Upper lobe of left lung (tissue), 6 donors: ENCODE data around the gene MAST4. TPM values are rescaled to one million over a fixed set of nuclear protein-coding genes. Genes with fewer than 3 reads are reported as not detected.

Source experiments
- ATAC-seq, 2 donors: fragments of 200-7000 bp; cut with Tn5 transposase; one replicate each; pipeline ENCODE4 v1.9.1; 2022; ENCODE audit warnings: mild to moderate bottlenecking in 2 of 2, moderate library complexity in 2 of 2; ENCODE audit not compliant: low FRiP score in 2 of 2
- DNase-seq, 2 donors: peaks; one replicate each; pipeline ENCODE4 v3.0.0-alpha.2; 2019 to 2020
- H3K27ac ChIP-seq, 4 donors: fragments of 200-600 bp; sonication (generic); one replicate each; pipeline ENCODE4 v1.5.1; 2016 to 2019
- H3K27me3 ChIP-seq, 4 donors: fragments of 200-600 bp; sonication (generic); one replicate each; pipeline ENCODE4 v1.5.1; 2017 to 2019
- H3K36me3 ChIP-seq, 4 donors: fragments of 200-600 bp; sonication (generic); one replicate each; pipeline ENCODE4 v1.5.1; 2016 to 2019
- H3K4me1 ChIP-seq, 4 donors: fragments of 200-600 bp; sonication (generic); one replicate each; pipeline ENCODE4 v1.5.1; 2018 to 2019
- H3K4me3 ChIP-seq, 4 donors: fragments of 200-600 bp; sonication (generic); one replicate each; pipeline ENCODE4 v1.5.1; 2017 to 2019; ENCODE audit warnings: mild to moderate bottlenecking in 2 of 4, moderate library complexity in 1 of 4
- H3K9me3 ChIP-seq, 4 donors: fragments of 200-600 bp; sonication (generic); one replicate each; pipeline ENCODE4 v1.5.1; 2018 to 2019
- CTCF ChIP-seq, 6 experiments: fragments of 450-650 bp in 4 of 6; fragments of 200-600 bp in 2 of 6; sonication (generic) in 2 of 6; IDR thresholded peaks; one replicate each; pipeline ENCODE4 v1.5.1; 2016 to 2019; ENCODE audit warnings: antibody characterized with exemption in 6 of 6
- EP300 ChIP-seq, 4 donors: sonication (generic); formaldehyde crosslinking; IDR thresholded peaks; one replicate each; pipeline ENCODE4 v1.5.1; 2017; ENCODE audit warnings: antibody characterized with exemption in 4 of 4, control low read depth in 2 of 4
- POLR2A ChIP-seq, 4 donors: fragments of 450-650 bp; IDR thresholded peaks; one replicate each; pipeline ENCODE4 v1.5.1; 2016 to 2017; ENCODE audit warnings: antibody characterized with exemption in 4 of 4, mild to moderate bottlenecking in 2 of 4
- POLR2AphosphoS5 ChIP-seq, 2 donors: sonication (generic); formaldehyde crosslinking; IDR thresholded peaks; one replicate each; pipeline ENCODE4 v1.5.1; 2017; ENCODE audit warnings: antibody characterized with exemption in 2 of 2
- WGBS, 2 donors: methylation state at CpG; one replicate each; pipeline ENCODE4 v1.1.5; 2017 to 2018; 5-methylcytosine and 5-hydroxymethylcytosine counted together
- total RNA-seq, 6 donors: library from RNA; depleted of rRNA in 4 of 6; stranded (reverse); fragments of >200 nt in 4 of 6; gene quantifications; one replicate each; pipeline versions ENCODE4 v1.1.0 to v1.2.1, GENCODE V29; 2016 to 2021
- donor health status: DM: no; HTN: no; CAD: no; lungs with moderate emphysema.
- donor health status: DM: no; HTN: yes; CAD: no; lungs with severe emphysema.

MAST4 gene
- total RNA-seq, 6 donors from 2014 or later = 44.8 to 229 (median 66.4) TPM

- peak in 1 of 4 donors; percentile 13 for TF ChIP-seq EP300 (IDR thresholded peaks at IDR 0.05)
- no peak for TF ChIP-seq POLR2A (IDR thresholded peaks at IDR 0.05)
- Histone ChIP-seq H3K27me3 (no peaks in the 10 kb centered on the region), H3K4me3 (no peak overlapping the region), H3K27ac (peak overlapping the region; percentile 45 to 74 (median 58)), H3K4me1 (peaks cover 10 to 19% (median 13%) of the 10 kb centered on the region in 4 donors), H3K36me3 (no peaks in the 10 kb centered on the region), H3K9me3 (no peaks in the 10 kb centered on the region)
- ATAC-seq (peak; percentile 51 to 54), DNase-seq (peak in 1 of 2 donors; percentile 58)
- WGBS, 2 donors = 29 to 34% methylated on average over 2 of the region's 2 CpGs
These were observed 285.4 kb downstream of the MAST4 start for GRCh38 chr5:66881480-66882161.

- DNase-seq (peak in 1 of 2 donors; percentile 54), ATAC-seq (peak in 1 of 2 donors; percentile 71)
- Histone ChIP-seq H3K27me3 (no peaks in the 10 kb centered on the region), H3K27ac (peak overlapping the region in 3 of 4 donors; percentile 45 to 74 (median 59)), H3K9me3 (no peaks in the 10 kb centered on the region), H3K4me1 (peaks cover 10 to 19% (median 13%) of the 10 kb centered on the region in 4 donors), H3K36me3 (no peaks in the 10 kb centered on the region), H3K4me3 (no peak overlapping the region)
- WGBS, 2 donors = 31 to 55% methylated on average over 3 of the region's 3 CpGs
- TF ChIP-seq POLR2A (IDR thresholded peaks at IDR 0.05) (no peak), POLR2AphosphoS5 (IDR thresholded peaks at IDR 0.05) (no peak), EP300 (IDR thresholded peaks at IDR 0.05) (no peak), CTCF (IDR thresholded peaks at IDR 0.05) (no peak)
These were observed 286.5 kb downstream of the MAST4 start for GRCh38 chr5:66882606-66883227.

- peaks cover 12 to 19% (median 15%) of the 10 kb centered on the region in 4 donors for H3K4me1 ChIP-seq
- ATAC-seq (no peak), DNase-seq (no peak)
- no peak for TF ChIP-seq POLR2AphosphoS5 (IDR thresholded peaks at IDR 0.05)
- TF ChIP-seq POLR2A (IDR thresholded peaks at IDR 0.05) = no peak
- no peak for TF ChIP-seq CTCF (IDR thresholded peaks at IDR 0.05)
- no peak for TF ChIP-seq EP300 (IDR thresholded peaks at IDR 0.05)
- H3K36me3 ChIP-seq = no peaks in the 10 kb centered on the region
- no peak overlapping the region for H3K4me3 ChIP-seq
- H3K9me3 ChIP-seq = no peaks in the 10 kb centered on the region
- no peaks in the 10 kb centered on the region for H3K27me3 ChIP-seq
- H3K27ac ChIP-seq = no peak overlapping the region
- 67 to 76% methylated on average over 10 of the region's 10 CpGs for WGBS, 2 donors
These were observed 288.5 kb downstream of the MAST4 start for GRCh38 chr5:66884564-66885243.

GRCh38 chr5:66886941-66887340 is 290.7 kb downstream of the MAST4 start:
- WGBS, 2 donors = 65 to 71% methylated on average over 1 of the region's 1 CpG
- Histone ChIP-seq H3K36me3 (no peaks in the 10 kb centered on the region), H3K27ac (no peak overlapping the region), H3K4me1 (peaks cover 11 to 25% (median 19%) of the 10 kb centered on the region in 4 donors), H3K9me3 (no peaks in the 10 kb centered on the region), H3K4me3 (no peak overlapping the region), H3K27me3 (no peaks in the 10 kb centered on the region)
- no peak for TF ChIP-seq CTCF (IDR thresholded peaks at IDR 0.05)
- DNase-seq (no peak), ATAC-seq (no peak)

GRCh38 chr5:66888613-66889012 is 292.4 kb downstream of the MAST4 start:
- H3K4me1 ChIP-seq = peaks cover 5 to 21% (median 11%) of the 10 kb centered on the region in 4 donors
- no peaks in the 10 kb centered on the region for H3K36me3 ChIP-seq
- H3K27ac ChIP-seq = no peak overlapping the region
- H3K27me3 ChIP-seq = no peaks in the 10 kb centered on the region
- TF ChIP-seq POLR2AphosphoS5 (IDR thresholded peaks at IDR 0.05) (no peak), EP300 (IDR thresholded peaks at IDR 0.05) (no peak), POLR2A (IDR thresholded peaks at IDR 0.05) (no peak), CTCF (IDR thresholded peaks at IDR 0.05) (no peak)
- ATAC-seq (no peak), DNase-seq (no peak)
- no peak overlapping the region for H3K4me3 ChIP-seq
- no peaks in the 10 kb centered on the region for H3K9me3 ChIP-seq
- 38 to 57% methylated on average over 2 of the region's 2 CpGs for WGBS, 2 donors
